GM20431 (cell line): ENCODE measurements around the gene CYP2C19.
"Not testable (repeated sequence)": the region's sequence is repeated elsewhere in the genome, so short reads cannot be mapped to it uniquely, and the experiment has no call there.

Experiments
- in situ Hi-C: fragments of 300-500 bp; cut with MseI, MboI; formaldehyde crosslinking; loops from one replicate; pipeline ENCODE4 v1.15.0; 2020; ENCODE audit warnings: low sequenced_read_pairs; ENCODE audit not compliant: unreplicated experiment

Gene CYP2C19

DNA sequence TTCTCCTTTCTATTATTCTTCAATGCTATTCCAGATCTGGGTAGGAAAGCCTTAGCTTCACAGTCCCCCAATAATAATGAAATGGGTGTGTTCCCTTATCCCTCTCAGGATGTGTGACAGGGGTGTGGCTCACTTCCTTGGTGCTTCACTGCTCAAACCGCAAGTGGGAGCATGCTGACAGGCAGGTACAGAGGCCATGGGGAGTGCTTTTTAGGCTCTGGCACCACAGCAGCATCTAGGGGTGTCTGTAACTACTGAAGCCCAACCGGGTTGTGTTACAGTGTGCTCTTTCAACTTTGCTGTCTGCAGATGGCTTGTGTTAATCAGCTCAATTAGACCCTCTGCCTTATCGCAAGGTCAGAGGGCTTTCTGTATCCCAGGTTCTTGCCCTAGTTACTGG, 96.6 kb downstream of the CYP2C19 start:
- in situ Hi-C loops, result no loop called here

DNA sequence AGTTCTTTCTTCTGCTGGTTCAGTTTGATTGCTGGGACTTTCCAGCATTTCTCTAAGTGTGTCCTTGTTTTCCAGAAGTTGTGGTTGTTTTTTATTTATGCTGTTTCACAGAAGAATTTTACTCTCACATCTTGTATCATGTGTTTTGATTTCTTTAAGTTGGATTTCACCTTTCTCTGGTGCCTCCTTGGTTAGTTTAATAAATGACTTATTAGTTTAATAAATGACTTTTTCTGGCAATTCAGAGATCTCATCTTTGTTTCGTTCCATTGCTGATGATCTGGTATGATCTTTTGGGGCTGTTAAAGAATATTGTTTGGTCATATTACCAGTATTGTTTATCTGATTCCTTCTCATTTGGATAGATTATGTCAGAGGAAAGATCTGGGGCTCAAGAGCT, 116.2 kb downstream of the CYP2C19 start:
- in situ Hi-C loops, result no loop called here

DNA sequence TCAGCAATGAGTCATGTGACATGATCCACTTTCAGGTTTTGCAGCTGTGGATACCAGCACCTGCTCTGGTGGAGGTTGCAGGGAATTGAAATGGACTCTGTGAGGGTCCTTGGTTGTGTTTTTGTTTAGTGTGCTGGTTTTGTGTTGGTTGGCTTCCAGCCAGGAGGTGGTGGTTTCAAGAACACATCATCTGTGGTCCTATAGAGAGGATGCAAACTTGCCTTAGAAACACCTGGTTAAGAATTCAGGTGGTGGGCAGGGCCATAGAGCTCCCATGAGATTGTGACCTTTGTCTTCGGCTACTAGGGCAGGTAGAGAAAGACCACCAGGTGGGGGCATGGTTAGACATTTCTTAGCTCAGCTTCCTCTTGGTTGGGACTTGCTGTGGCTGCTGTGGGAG, 116.7 kb downstream of the CYP2C19 start:
- in situ Hi-C loops, result no loop called here

DNA sequence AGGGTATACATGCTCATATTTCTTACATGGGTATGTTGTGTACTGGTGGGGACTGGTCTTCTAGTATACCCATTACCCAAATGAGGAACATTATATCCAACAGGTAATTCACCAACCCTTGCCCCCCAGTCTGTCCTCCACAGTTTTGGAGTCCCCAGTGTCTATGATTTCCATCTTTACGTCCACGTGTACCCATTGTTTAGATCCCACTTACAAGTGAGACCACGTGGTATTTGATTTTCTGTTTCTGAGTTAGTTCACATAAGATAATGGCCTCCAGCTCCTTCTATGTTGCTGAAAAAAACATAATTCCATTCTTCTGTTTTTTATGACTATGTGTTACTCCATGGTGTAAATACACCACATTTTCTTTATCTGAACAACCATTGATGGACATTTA, 126.6 kb downstream of the CYP2C19 start:
- in situ Hi-C loops, result no loop called here

DNA sequence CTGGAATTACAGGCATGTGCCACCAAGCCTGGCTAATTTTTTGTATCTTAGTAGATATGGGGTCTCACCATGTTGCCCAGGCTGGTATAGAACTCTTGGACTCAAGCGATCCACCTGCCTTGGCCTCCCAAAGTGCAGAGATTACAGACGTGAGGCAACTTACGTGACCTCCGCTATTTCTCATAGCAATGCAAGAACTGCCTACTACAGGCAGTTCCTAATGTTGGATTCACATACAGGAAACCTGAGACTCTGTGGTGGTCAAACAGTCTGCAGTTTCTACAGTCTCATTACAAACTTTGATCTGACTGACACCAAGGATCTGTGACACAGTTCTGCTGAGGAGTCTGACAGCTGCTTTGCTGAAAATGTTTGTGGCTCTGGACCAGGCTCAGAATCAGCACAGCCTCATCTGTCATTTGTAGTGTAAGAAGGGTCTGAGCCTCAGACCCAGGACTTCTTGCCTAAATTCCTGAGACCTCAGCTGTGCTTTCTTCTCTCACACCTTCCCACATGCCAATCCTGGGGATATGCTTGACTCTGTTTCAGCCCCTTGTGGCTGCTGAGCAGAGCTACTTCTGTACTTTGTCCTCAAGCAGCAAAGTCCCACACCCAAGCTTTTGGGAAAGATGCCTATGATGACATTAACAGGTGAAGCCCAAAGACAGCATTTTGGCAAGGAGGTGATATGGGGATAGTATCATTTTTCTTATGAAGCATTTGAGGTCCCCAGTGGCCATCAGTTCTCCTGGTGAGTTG, 128.0 kb downstream of the CYP2C19 start:
- in situ Hi-C loops, result no loop called here

DNA sequence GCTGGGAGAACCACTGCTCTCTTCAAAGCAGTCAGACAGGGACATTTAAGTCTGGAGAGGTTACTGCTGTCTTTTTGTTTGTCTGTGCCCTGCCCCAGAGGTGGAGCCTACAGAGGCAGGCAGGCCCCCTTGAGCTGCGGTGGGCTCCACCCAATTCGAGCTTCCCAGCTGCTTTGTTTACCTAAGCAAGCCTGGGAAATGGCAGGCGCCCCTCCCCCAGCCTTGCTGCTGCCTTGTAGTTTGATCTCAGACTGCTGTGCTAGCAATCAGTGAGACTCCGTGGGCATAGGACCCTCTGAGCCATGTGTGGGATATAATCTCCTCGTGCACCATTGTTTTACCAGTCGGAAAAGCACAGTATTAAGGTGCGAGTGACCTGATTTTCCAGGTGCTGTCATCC, 135.9 kb downstream of the CYP2C19 start:
- in situ Hi-C loops, result not testable (repeated sequence)

DNA sequence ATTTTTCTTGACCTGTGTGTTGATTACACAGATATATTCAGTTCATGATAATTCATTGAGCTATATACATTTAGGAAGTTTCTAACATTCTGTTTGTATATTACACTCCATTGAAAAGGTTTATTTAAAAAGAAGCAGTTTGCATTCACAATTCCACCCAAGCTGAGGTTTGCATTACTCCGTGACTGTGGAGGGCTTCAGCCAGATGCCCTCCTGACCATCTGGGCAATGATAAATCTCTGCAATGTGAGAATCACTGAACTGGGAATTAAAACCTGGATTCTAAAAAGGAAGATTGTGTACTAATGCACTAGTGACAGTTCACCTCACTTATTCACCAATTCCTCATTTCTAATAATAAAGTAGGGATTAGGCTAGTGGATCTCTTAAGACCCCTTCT, 139.6 kb downstream of the CYP2C19 start:
- in situ Hi-C loops, result no loop called here

DNA sequence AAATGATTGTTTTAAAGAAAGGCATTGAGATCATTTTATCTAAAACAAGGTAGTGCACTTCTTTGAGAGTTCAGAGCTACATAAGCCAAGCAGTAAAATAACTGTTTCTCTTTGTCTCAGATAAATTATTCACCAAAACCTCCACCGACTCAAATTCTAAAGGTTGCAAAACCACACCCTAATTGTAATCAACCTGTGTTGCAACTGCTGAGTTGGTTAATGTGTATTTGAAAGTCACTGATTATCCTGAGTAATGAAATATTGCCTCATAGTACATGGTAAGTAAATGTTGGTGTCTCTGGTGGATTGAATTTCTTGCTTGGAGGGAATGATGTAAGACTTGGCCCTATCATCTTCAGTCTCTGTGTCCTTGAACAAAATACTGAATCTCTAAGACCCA, 140.1 kb downstream of the CYP2C19 start:
- in situ Hi-C loops, result no loop called here
